ENCODE data around the gene FAIM2. TPM values are rescaled to one million over a fixed set of nuclear protein-coding genes. Genes with fewer than 3 reads are reported as not detected.
A peak's percentile ranks its signal among the peaks of the same experiment; 100 is the strongest.

Gene FAIM2
- total RNA-seq, 4 donors from 2014 or later = 4.1 to 10.3 (median 7.4) TPM

- H3K36me3 ChIP-seq = no peaks in the 10 kb centered on the region
- TF ChIP-seq POLR2A (IDR thresholded peaks at IDR 0.05; ENCODE audit: low read depth) (no peak), POLR2AphosphoS5 (IDR thresholded peaks at IDR 0.05) (no peak), EP300 (IDR thresholded peaks at IDR 0.05) (no peak), CTCF (IDR thresholded peaks at IDR 0.05) (no peak)
- H3K4me1 ChIP-seq = peaks cover 5 to 11% (median 10%) of the 10 kb centered on the region in 4 donors
- no peak overlapping the region for H3K4me3 ChIP-seq
- peaks cover 0 to 18% (median 0%) of the 10 kb centered on the region in 4 donors for H3K27me3 ChIP-seq
- H3K9me3 ChIP-seq = no peaks in the 10 kb centered on the region
- DNase-seq (ENCODE audit: extremely low spot score) = no peak
- no peak overlapping the region for H3K27ac ChIP-seq (replicated peaks in 1 of 4)
- intact Hi-C loops (cut with DNase I) = loop anchor here (5.0 kb wide), 1 partner anchor 79 kb away; no protein-coding TSS in a partner anchor
- WGBS = 87% methylated on average over 3 of the region's 3 CpGs
Observed at GRCh38 chr12:49946497-49946896, 42.8 kb upstream of the FAIM2 start.

GRCh38 chr12:49946086-49946485 is 42.4 kb upstream of the FAIM2 start:
- H3K4me3 ChIP-seq = no peak overlapping the region
- peaks cover 0 to 14% (median 0%) of the 10 kb centered on the region in 4 donors for H3K27me3 ChIP-seq
- no peaks in the 10 kb centered on the region for H3K36me3 ChIP-seq
- peaks cover 5 to 11% (median 10%) of the 10 kb centered on the region in 4 donors for H3K4me1 ChIP-seq
- WGBS = 91% methylated on average over 9 of the region's 9 CpGs
- no peaks in the 10 kb centered on the region for H3K9me3 ChIP-seq
- DNase-seq (ENCODE audit: extremely low spot score) = no peak
- TF ChIP-seq POLR2A (IDR thresholded peaks at IDR 0.05; ENCODE audit: low read depth) (no peak), EP300 (IDR thresholded peaks at IDR 0.05) (no peak), POLR2AphosphoS5 (IDR thresholded peaks at IDR 0.05) (no peak), CTCF (IDR thresholded peaks at IDR 0.05) (no peak)
- peak overlapping the region in 1 of 4 donors; percentile 35 for H3K27ac ChIP-seq (replicated peaks in 1 of 4)
- intact Hi-C loops (cut with DNase I) = loop anchor here (5.0 kb wide), 1 partner anchor 79 kb away; no protein-coding TSS in a partner anchor

GRCh38 chr12:49945394-49946080 is 41.8 kb upstream of the FAIM2 start:
- Histone ChIP-seq H3K27me3 (peaks cover 0 to 8% (median 0%) of the 10 kb centered on the region in 4 donors), H3K27ac (replicated peaks in 1 of 4) (peak overlapping the region in 2 of 4 donors; percentile 35 to 37), H3K4me1 (peaks cover 5 to 11% (median 10%) of the 10 kb centered on the region in 4 donors), H3K4me3 (peak overlapping the region; percentile 16 to 52 (median 30)), H3K9me3 (no peaks in the 10 kb centered on the region), H3K36me3 (no peaks in the 10 kb centered on the region)
- intact Hi-C loops (cut with DNase I) = loop anchor here (5.0 kb wide), 1 partner anchor 78 kb away; no protein-coding TSS in a partner anchor
- peak; percentile 17 to 49 for TF ChIP-seq POLR2AphosphoS5 (IDR thresholded peaks at IDR 0.05)
- TF ChIP-seq POLR2A (IDR thresholded peaks at IDR 0.05; ENCODE audit: low read depth) = no peak
- TF ChIP-seq CTCF (IDR thresholded peaks at IDR 0.05) = peak; percentile 67 to 89 (median 72)
- DNase-seq (ENCODE audit: extremely low spot score) = peak; percentile 95
- WGBS = 9% methylated on average over 28 of the region's 28 CpGs

- intact Hi-C loops (cut with DNase I) = loop anchor here (5.0 kb wide), 1 partner anchor 77 kb away; no protein-coding TSS in a partner anchor
- no peaks in the 10 kb centered on the region for H3K9me3 ChIP-seq
- 85% methylated on average over 3 of the region's 3 CpGs for WGBS
- no peaks in the 10 kb centered on the region for H3K27me3 ChIP-seq
- H3K36me3 ChIP-seq = no peaks in the 10 kb centered on the region
- DNase-seq (ENCODE audit: extremely low spot score) = no peak
- peaks cover 5 to 11% (median 10%) of the 10 kb centered on the region in 4 donors for H3K4me1 ChIP-seq
- TF ChIP-seq CTCF (IDR thresholded peaks at IDR 0.05) (no peak), EP300 (IDR thresholded peaks at IDR 0.05) (no peak), POLR2A (IDR thresholded peaks at IDR 0.05; ENCODE audit: low read depth) (no peak), POLR2AphosphoS5 (IDR thresholded peaks at IDR 0.05) (no peak)
- no peak overlapping the region for H3K27ac ChIP-seq (replicated peaks in 1 of 4)
- H3K4me3 ChIP-seq = no peak overlapping the region
Observed at GRCh38 chr12:49944718-49945117, 41.0 kb upstream of the FAIM2 start.

All from esophagus muscularis mucosa (tissue), 4 donors.